Spleen (tissue), 11 donors: ENCODE results near the gene SERPINA4. TPM values are rescaled to one million over a fixed set of nuclear protein-coding genes. Genes with fewer than 3 reads are reported as not detected.

Experiments
- DNase-seq: peaks from one replicate; pipeline ENCODE4 v3.0.0-alpha.2; 2020
- H3K27ac ChIP-seq, 8 donors: fragments of 200-600 bp; sonication (generic) in 7 of 8; 1 replicate in 4 of 8; 2 replicates in 4 of 8; pipeline versions ENCODE4 v1.5.0 to v1.8.0; 2016 to 2021; ENCODE audit warnings: inconsistent platforms in 4 of 8, mild to moderate bottlenecking in 4 of 8, moderate library complexity in 1 of 8
- H3K27me3 ChIP-seq, 7 donors: fragments of 200-600 bp; sonication (generic) in 6 of 7; replicated peaks in 1 of 7; 1 replicate in 4 of 7; 2 replicates in 3 of 7; pipeline versions ENCODE4 v1.5.0 to v1.8.0; 2016 to 2021; ENCODE audit warnings: inconsistent platforms in 3 of 7, mild to moderate bottlenecking in 1 of 7
- H3K36me3 ChIP-seq, 6 donors: fragments of 200-600 bp; sonication (generic) in 5 of 6; 1 replicate in 4 of 6; 2 replicates in 2 of 6; pipeline versions ENCODE4 v1.5.0 to v1.8.0; 2016 to 2021; ENCODE audit warnings: inconsistent platforms in 2 of 6
- H3K4me1 ChIP-seq, 6 donors: fragments of 200-600 bp; sonication (generic) in 5 of 6; 1 replicate in 3 of 6; 2 replicates in 3 of 6; pipeline versions ENCODE4 v1.5.0 to v1.8.0; 2016 to 2021; ENCODE audit warnings: inconsistent platforms in 3 of 6
- H3K4me3 ChIP-seq, 8 donors: fragments of 200-600 bp; sonication (generic) in 7 of 8; 1 replicate in 4 of 8; 2 replicates in 4 of 8; pipeline versions ENCODE4 v1.5.0 to v1.8.0; 2016 to 2021; ENCODE audit warnings: inconsistent platforms in 4 of 8, mild to moderate bottlenecking in 4 of 8, moderate library complexity in 2 of 8
- H3K9me3 ChIP-seq, 8 donors: fragments of 200-600 bp; sonication (generic) in 7 of 8; 1 replicate in 4 of 8; 2 replicates in 4 of 8; pipeline versions ENCODE4 v1.5.0 to v1.8.0; 2016 to 2021; ENCODE audit warnings: inconsistent platforms in 4 of 8
- POLR2A ChIP-seq, 3 donors: fragments of 450-650 bp; IDR thresholded peaks; one replicate each; pipeline ENCODE4 v1.5.1; 2017; ENCODE audit warnings: antibody characterized with exemption in 3 of 3, mild to moderate bottlenecking in 1 of 3
- POLR2AphosphoS5 ChIP-seq, 3 donors: sonication (generic); formaldehyde crosslinking; IDR thresholded peaks; one replicate each; pipeline ENCODE4 v1.5.1; 2017; ENCODE audit warnings: antibody characterized with exemption in 3 of 3
- WGBS, 5 donors: extraction: QIAGEN DNeasy Blood & Tissue Kit in 3 of 5; methylation state at CpG; one replicate each; pipeline versions ENCODE4 v1.1.5 to v1.1.7; 2013 to 2018; 5-methylcytosine and 5-hydroxymethylcytosine counted together
- intact Hi-C: fragments of 100-400 bp; cut with DNase I; formaldehyde crosslinking; loops from one replicate; pipeline ENCODE4 v1.15.0; 2023; ENCODE audit warnings: low total_unique reads
- polyA plus RNA-seq, 3 donors: library from polyadenylated mRNA; stranded (reverse); fragments of 200-250 nt; gene quantifications; one replicate each; pipeline ENCODE4 v1.2.1, GENCODE V29; 2013
- total RNA-seq, 7 donors: library from RNA; depleted of rRNA in 3 of 7; stranded (reverse); fragments of >200 nt in 3 of 7; fragmentation: NEBNext Ultra II Directional in 4 of 7; extraction: Animal tissue kit (Norgen Biotek cat#: 25700) in 4 of 7; gene quantifications; one replicate each; pipeline versions ENCODE4 v1.1.0 to v1.2.1, GENCODE V29; 2016 to 2021
- TF ChIP-seq, protein P1 (sequence below), 11 experiments: fragments of 200-600 bp in 7 of 11; fragments of 450-650 bp in 4 of 11; sonication (generic) in 4 of 11; IDR thresholded peaks in 8 of 11; conservative IDR thresholded peaks in 3 of 11; 1 replicate in 7 of 11; 2 replicates in 4 of 11; pipeline versions ENCODE4 v1.4.0 to v1.8.0; 2016 to 2021; ENCODE audit warnings: antibody characterized with exemption in 11 of 11, inconsistent platforms in 4 of 11, mild to moderate bottlenecking in 1 of 11
- donor health status: healthy with polysubstance abuse.
- donor health status: DM: no; HTN: no; CAD: no; lungs with moderate emphysema.
- donor health status: DM: no; HTN: no; CAD: no.
- donor health status: Bipolar disorder and iron deficiency.
- donor health status: healthy.
- donor health status: DM: no; HTN: no; CAD: no.
- donor health status: DM: yes; HTN: yes; CAD: no.

SERPINA4 gene
- total and polyA plus RNA-seq, 10 donors, result not detected

GRCh38 chr14:94582851-94583250, 21.6 kb downstream of the SERPINA4 start:
- intact Hi-C loops, result no loop called here
- peaks cover 0 to 7% (median 0%) of the 10 kb centered on the region in 7 donors for H3K27me3 ChIP-seq
- H3K36me3 ChIP-seq, result peaks cover 0 to 8% (median 4%) of the 10 kb centered on the region in 6 donors
- WGBS, 5 donors, result 63 to 89% (median 82%) methylated on average over 3 of the region's 3 CpGs
- TF ChIP-seq, protein P1, sequence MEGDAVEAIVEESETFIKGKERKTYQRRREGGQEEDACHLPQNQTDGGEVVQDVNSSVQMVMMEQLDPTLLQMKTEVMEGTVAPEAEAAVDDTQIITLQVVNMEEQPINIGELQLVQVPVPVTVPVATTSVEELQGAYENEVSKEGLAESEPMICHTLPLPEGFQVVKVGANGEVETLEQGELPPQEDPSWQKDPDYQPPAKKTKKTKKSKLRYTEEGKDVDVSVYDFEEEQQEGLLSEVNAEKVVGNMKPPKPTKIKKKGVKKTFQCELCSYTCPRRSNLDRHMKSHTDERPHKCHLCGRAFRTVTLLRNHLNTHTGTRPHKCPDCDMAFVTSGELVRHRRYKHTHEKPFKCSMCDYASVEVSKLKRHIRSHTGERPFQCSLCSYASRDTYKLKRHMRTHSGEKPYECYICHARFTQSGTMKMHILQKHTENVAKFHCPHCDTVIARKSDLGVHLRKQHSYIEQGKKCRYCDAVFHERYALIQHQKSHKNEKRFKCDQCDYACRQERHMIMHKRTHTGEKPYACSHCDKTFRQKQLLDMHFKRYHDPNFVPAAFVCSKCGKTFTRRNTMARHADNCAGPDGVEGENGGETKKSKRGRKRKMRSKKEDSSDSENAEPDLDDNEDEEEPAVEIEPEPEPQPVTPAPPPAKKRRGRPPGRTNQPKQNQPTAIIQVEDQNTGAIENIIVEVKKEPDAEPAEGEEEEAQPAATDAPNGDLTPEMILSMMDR (IDR thresholded peaks at IDR 0.05 in 8 of 11, conservative IDR thresholded peaks at IDR 0.05 in 3 of 11), result no peak
- TF ChIP-seq POLR2A (IDR thresholded peaks at IDR 0.05) (no peak), POLR2AphosphoS5 (IDR thresholded peaks at IDR 0.05) (no peak)
- peaks cover 0 to 32% (median 6%) of the 10 kb centered on the region in 6 donors for H3K4me1 ChIP-seq
- DNase-seq, result no peak
- H3K27ac ChIP-seq, result peak overlapping the region in 5 of 8 donors; percentile 75 to 89 (median 81)
- H3K9me3 ChIP-seq, result no peaks in the 10 kb centered on the region
- peak overlapping the region in 7 of 8 donors; percentile 15 to 68 (median 34) for H3K4me3 ChIP-seq

GRCh38 chr14:94583557-94583956, 22.3 kb downstream of the SERPINA4 start:
- intact Hi-C loops, result no loop called here
- H3K27me3 ChIP-seq, result peaks cover 0 to 7% (median 0%) of the 10 kb centered on the region in 7 donors
- H3K9me3 ChIP-seq, result no peaks in the 10 kb centered on the region
- peak overlapping the region in 3 of 8 donors; percentile 81 to 89 (median 84) for H3K27ac ChIP-seq
- no peak for DNase-seq
- peaks cover 0 to 32% (median 6%) of the 10 kb centered on the region in 6 donors for H3K4me1 ChIP-seq
- peak overlapping the region in 3 of 8 donors; percentile 6 to 68 (median 50) for H3K4me3 ChIP-seq
- WGBS, 5 donors, result 81 to 90% (median 86%) methylated on average over 4 of the region's 4 CpGs
- H3K36me3 ChIP-seq, result peaks cover 0 to 15% (median 7%) of the 10 kb centered on the region in 6 donors
- TF ChIP-seq POLR2A (IDR thresholded peaks at IDR 0.05) (no peak), POLR2AphosphoS5 (IDR thresholded peaks at IDR 0.05) (no peak)
- TF ChIP-seq, protein P1 (IDR thresholded peaks at IDR 0.05 in 8 of 11, conservative IDR thresholded peaks at IDR 0.05 in 3 of 11), result no peak

GRCh38 chr14:94584591-94585280, 23.5 kb downstream of the SERPINA4 start:
- Histone ChIP-seq H3K4me3 (peak overlapping the region in 2 of 8 donors; percentile 50 to 68), H3K27ac (peak overlapping the region in 1 of 8 donors; percentile 5), H3K9me3 (no peaks in the 10 kb centered on the region), H3K27me3 (peaks cover 0 to 6% (median 0%) of the 10 kb centered on the region in 7 donors), H3K4me1 (peaks cover 0 to 32% (median 6%) of the 10 kb centered on the region in 6 donors), H3K36me3 (peaks cover 0 to 27% (median 7%) of the 10 kb centered on the region in 6 donors)
- no peak for DNase-seq
- intact Hi-C loops, result no loop called here
- TF ChIP-seq POLR2A (IDR thresholded peaks at IDR 0.05) (no peak), POLR2AphosphoS5 (IDR thresholded peaks at IDR 0.05) (no peak)
- TF ChIP-seq, protein P1 (IDR thresholded peaks at IDR 0.05 in 8 of 11, conservative IDR thresholded peaks at IDR 0.05 in 3 of 11), result no peak
- 76 to 81% (median 79%) methylated on average over 5 of the region's 5 CpGs for WGBS, 5 donors

DNA sequence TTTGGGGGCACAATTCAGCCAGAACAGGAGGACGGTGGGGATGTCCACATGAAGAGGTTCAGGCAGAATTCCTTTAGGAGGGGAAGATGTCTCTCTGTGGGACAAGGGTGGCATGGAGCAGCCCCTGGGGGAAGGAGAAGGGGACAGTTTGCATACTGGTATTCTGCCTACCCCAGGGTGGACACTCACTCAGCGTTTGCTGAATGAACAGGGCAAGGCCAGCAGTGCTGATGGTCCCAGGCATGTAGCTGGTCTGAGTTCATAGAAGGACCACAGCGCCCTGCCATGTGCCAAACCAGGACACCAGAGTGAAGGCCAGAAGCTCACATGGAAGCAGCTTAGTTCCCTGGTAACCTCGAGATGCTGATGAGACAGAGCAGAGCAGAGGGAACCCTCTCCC, 25.4 kb downstream of the SERPINA4 start:
- intact Hi-C loops, result no loop called here
- no peaks in the 10 kb centered on the region for H3K9me3 ChIP-seq
- no peak overlapping the region for H3K27ac ChIP-seq
- peaks cover 0 to 46% (median 7%) of the 10 kb centered on the region in 6 donors for H3K36me3 ChIP-seq
- H3K4me3 ChIP-seq, result no peak overlapping the region
- H3K27me3 ChIP-seq, result no peaks in the 10 kb centered on the region
- H3K4me1 ChIP-seq, result peaks cover 0 to 26% (median 2%) of the 10 kb centered on the region in 6 donors
- no peak for DNase-seq
- WGBS, 5 donors, result 62 to 93% (median 82%) methylated on average over 4 of the region's 4 CpGs
- TF ChIP-seq POLR2AphosphoS5 (IDR thresholded peaks at IDR 0.05) (no peak), POLR2A (IDR thresholded peaks at IDR 0.05) (no peak)
- TF ChIP-seq, protein P1 (IDR thresholded peaks at IDR 0.05 in 8 of 11, conservative IDR thresholded peaks at IDR 0.05 in 3 of 11), result no peak
